MM.1S (cell line): Measurements from ENCODE around the gene SPECC1.

Source experiments
- DNase-seq: peaks from one replicate; pipeline ENCODE4 v3.0.0-alpha.2; 2015
- H2AFZ ChIP-seq: fragments of 300-600 bp; sonication (generic); 2 replicates; pipeline ENCODE4 v1.6.0; 2016; ENCODE audit warnings: antibody characterized with exemption, low read length
- H3F3A ChIP-seq: fragments of 300-600 bp; sonication (generic); 2 replicates; pipeline ENCODE4 v1.6.1; 2016; ENCODE audit warnings: mild to moderate bottlenecking, antibody characterized with exemption, low read length, moderate library complexity, mixed read lengths; ENCODE audit not compliant: insufficient read depth
- H3K27ac ChIP-seq: fragments of 300-600 bp; sonication (generic); 2 replicates; pipeline ENCODE4 v1.5.1; 2016; ENCODE audit warnings: mild to moderate bottlenecking, low read length
- H3K27me3 ChIP-seq: fragments of 300-600 bp; sonication (generic); replicated peaks from 2 replicates; pipeline ENCODE4 v1.6.0; 2016; ENCODE audit warnings: low read length; ENCODE audit not compliant: insufficient read depth
- H3K36me3 ChIP-seq: fragments of 300-600 bp; sonication (generic); replicated peaks from 2 replicates; pipeline ENCODE4 v1.6.1; 2016; ENCODE audit warnings: mild to moderate bottlenecking, low read length, mixed read lengths; ENCODE audit not compliant: insufficient read depth
- H3K4me1 ChIP-seq: fragments of 300-600 bp; sonication (generic); 2 replicates; pipeline ENCODE4 v1.6.1; 2016; ENCODE audit warnings: low read length, mixed read lengths
- H3K4me2 ChIP-seq: fragments of 300-600 bp; sonication (generic); 2 replicates; pipeline ENCODE4 v1.6.0; 2016; ENCODE audit warnings: low read depth, low read length
- H3K4me3 ChIP-seq: fragments of 300-600 bp; sonication (generic); 2 replicates; pipeline ENCODE4 v1.5.1; 2016; ENCODE audit warnings: low read length, mixed read lengths
- H3K79me2 ChIP-seq: fragments of 300-600 bp; sonication (generic); 2 replicates; pipeline ENCODE4 v1.6.1; 2016; ENCODE audit warnings: mixed run types, low read length, mixed read lengths
- H3K9ac ChIP-seq: fragments of 300-600 bp; sonication (generic); 2 replicates; pipeline ENCODE4 v1.6.1; 2016; ENCODE audit warnings: low read length, mixed read lengths
- H3K9me2 ChIP-seq: fragments of 300-600 bp; sonication (generic); replicated peaks from 2 replicates; pipeline ENCODE4 v1.6.1; 2016; ENCODE audit warnings: mild to moderate bottlenecking, low read length, mixed read lengths; ENCODE audit not compliant: insufficient read depth
- H3K9me3 ChIP-seq: fragments of 300-600 bp; sonication (generic); replicated peaks from 2 replicates; pipeline ENCODE4 v1.6.1; 2016; ENCODE audit warnings: mild to moderate bottlenecking, low read length, mixed read lengths; ENCODE audit not compliant: insufficient read depth
- H4K20me1 ChIP-seq: fragments of 300-600 bp; sonication (generic); 2 replicates; pipeline ENCODE4 v1.6.1; 2016; ENCODE audit warnings: mild to moderate bottlenecking, low read length, moderate library complexity, mixed read lengths; ENCODE audit not compliant: insufficient read depth
- CTCF ChIP-seq: fragments of 300-600 bp; sonication (generic); IDR thresholded peaks from 2 replicates; pipeline ENCODE4 v1.5.1; 2016; ENCODE audit warnings: antibody characterized with exemption, low read length, mixed read lengths
- EZH2 ChIP-seq: fragments of 300-600 bp; sonication (generic); optimal IDR thresholded peaks from 2 replicates; pipeline ENCODE3; 2017; ENCODE audit warnings: low read depth, mild to moderate bottlenecking, antibody characterized with exemption, low read length, mixed read lengths
- EZH2phosphoT487 ChIP-seq: fragments of 300-600 bp; sonication (generic); IDR thresholded peaks from 2 replicates; pipeline ENCODE4 v1.6.1; 2018; ENCODE audit warnings: antibody characterized with exemption, low read length

The SPECC1 gene

GRCh38 chr17:20120836-20121235, 111.7 kb downstream of the SPECC1 start:
- H3K9me2 ChIP-seq, result no peaks in the 10 kb centered on the region
- H3K4me1 ChIP-seq, result no peaks in the 10 kb centered on the region
- no peaks in the 10 kb centered on the region for H3K9me3 ChIP-seq
- DNase-seq, result no peak
- 0 out of 2 replicates have a peak, but pooled peaks cover 12% of the 10 kb centered on the region for H3K79me2 ChIP-seq
- H3K9ac ChIP-seq, result no peak overlapping the region
- no peak overlapping the region for H3K4me2 ChIP-seq
- H2AFZ ChIP-seq, result no peak overlapping the region
- no peaks in the 10 kb centered on the region for H3K27me3 ChIP-seq
- H3K4me3 ChIP-seq, result no peak overlapping the region
- H3K36me3 ChIP-seq, result no peaks in the 10 kb centered on the region
- TF ChIP-seq CTCF, result no peak
- no peak for TF ChIP-seq EZH2phosphoT487
- no peak for TF ChIP-seq EZH2
- H3K27ac ChIP-seq, result no peak overlapping the region
- H3F3A ChIP-seq, result no peaks in the 10 kb centered on the region
- no peaks in the 10 kb centered on the region for H4K20me1 ChIP-seq

GRCh38 chr17:20121359-20122253, 112.4 kb downstream of the SPECC1 start:
- Histone ChIP-seq H3K27ac (no peak overlapping the region), H3K9me3 (no peaks in the 10 kb centered on the region)
- TF ChIP-seq CTCF (peak; percentile 92), EZH2phosphoT487 (no peak)

GRCh38 chr17:20122254-20122879, 113.2 kb downstream of the SPECC1 start:
- no peak for DNase-seq
- no peaks in the 10 kb centered on the region for H3K36me3 ChIP-seq
- no peak overlapping the region for H3K4me3 ChIP-seq
- H2AFZ ChIP-seq, result no peak overlapping the region
- H3F3A ChIP-seq, result no peaks in the 10 kb centered on the region
- H3K27me3 ChIP-seq, result no peaks in the 10 kb centered on the region
- H3K4me1 ChIP-seq, result no peaks in the 10 kb centered on the region
- TF ChIP-seq EZH2, result no peak
- no peak overlapping the region for H3K9ac ChIP-seq
- no peaks in the 10 kb centered on the region for H3K9me2 ChIP-seq
- H3K4me2 ChIP-seq, result no peak overlapping the region
- H3K27ac ChIP-seq, result no peak overlapping the region
- H3K9me3 ChIP-seq, result no peaks in the 10 kb centered on the region
- no peaks in the 10 kb centered on the region for H4K20me1 ChIP-seq
- H3K79me2 ChIP-seq, result 0 out of 2 replicates have a peak, but pooled peaks cover 12% of the 10 kb centered on the region

More at GRCh38 chr17:20121359-20122253, 112.4 kb downstream of the SPECC1 start:
- Histone ChIP-seq H3K4me1 (no peaks in the 10 kb centered on the region), H2AFZ (no peak overlapping the region), H4K20me1 (no peaks in the 10 kb centered on the region), H3K27me3 (no peaks in the 10 kb centered on the region), H3K4me2 (no peak overlapping the region), H3K36me3 (no peaks in the 10 kb centered on the region), H3K9ac (no peak overlapping the region), H3F3A (no peaks in the 10 kb centered on the region), H3K79me2 (0 out of 2 replicates have a peak, but pooled peaks cover 12% of the 10 kb centered on the region), H3K4me3 (no peak overlapping the region), H3K9me2 (no peaks in the 10 kb centered on the region)
- peak; percentile 51 for DNase-seq

- Histone ChIP-seq H3K4me2 (no peak overlapping the region), H3K36me3 (no peaks in the 10 kb centered on the region), H4K20me1 (no peaks in the 10 kb centered on the region), H3K4me3 (no peak overlapping the region), H3K9ac (no peak overlapping the region), H2AFZ (no peak overlapping the region), H3K9me3 (no peaks in the 10 kb centered on the region), H3K79me2 (0 out of 2 replicates have a peak, but pooled peaks cover 12% of the 10 kb centered on the region), H3K9me2 (no peaks in the 10 kb centered on the region), H3F3A (no peaks in the 10 kb centered on the region), H3K27me3 (no peaks in the 10 kb centered on the region), H3K4me1 (no peaks in the 10 kb centered on the region), H3K27ac (no peak overlapping the region)
- DNase-seq, result no peak
- TF ChIP-seq EZH2phosphoT487, result no peak
- no peak for TF ChIP-seq EZH2
- no peak for TF ChIP-seq CTCF
These were observed 114.0 kb downstream of the SPECC1 start for GRCh38 chr17:20123209-20123608.
